H9 (cell line): Measurements from ENCODE around the gene RSBN1. TPM values are rescaled to one million over a fixed set of nuclear protein-coding genes. Genes with fewer than 3 reads are reported as not detected.

ENCODE experiments used
- DNase-seq: peaks from one replicate; pipeline ENCODE4 v3.0.0-alpha.2; 2017
- H2AFZ ChIP-seq: one replicate; pipeline ENCODE4 v1.6.1; 2013; ENCODE audit warnings: mild to moderate bottlenecking, low read length, control low read depth, moderate library complexity
- H2AK5ac ChIP-seq: 2 replicates; pipeline ENCODE4 v1.6.1; 2013; ENCODE audit warnings: low read length, control low read depth, mixed read lengths; ENCODE audit not compliant: insufficient read length
- H2BK120ac ChIP-seq: one replicate; pipeline ENCODE4 v1.6.1; 2013; ENCODE audit warnings: low read depth, mild to moderate bottlenecking, low read length, control low read depth, inconsistent platforms; ENCODE audit not compliant: poor library complexity, severe bottlenecking
- H2BK12ac ChIP-seq: 2 replicates; pipeline ENCODE4 v1.6.1; 2013; ENCODE audit warnings: low read length, control low read depth, mixed read lengths, low read depth; ENCODE audit not compliant: insufficient read length
- H2BK15ac ChIP-seq: 2 replicates; pipeline ENCODE4 v1.6.1; 2013; ENCODE audit warnings: low read depth, low read length, control low read depth
- H2BK20ac ChIP-seq: one replicate; pipeline ENCODE4 v1.6.1; 2013; ENCODE audit warnings: low read depth, mild to moderate bottlenecking, low read length, control low read depth, inconsistent platforms; ENCODE audit not compliant: poor library complexity, severe bottlenecking
- H2BK5ac ChIP-seq: 2 replicates; pipeline ENCODE4 v1.6.1; 2013; ENCODE audit warnings: low read length, control low read depth, mixed read lengths; ENCODE audit not compliant: insufficient read length
- H3K14ac ChIP-seq: 2 replicates; pipeline ENCODE4 v1.6.1; 2013; ENCODE audit warnings: low read length, control low read depth; ENCODE audit not compliant: insufficient read depth
- H3K18ac ChIP-seq: 2 replicates; pipeline ENCODE4 v1.6.1; 2013; ENCODE audit warnings: low read depth, mild to moderate bottlenecking, mixed read lengths, low read length, control low read depth; ENCODE audit not compliant: insufficient read length
- H3K23ac ChIP-seq: 2 replicates; pipeline ENCODE4 v1.6.1; 2013; ENCODE audit warnings: low read length, control low read depth, mixed read lengths, low read depth; ENCODE audit not compliant: insufficient read length
- H3K23me2 ChIP-seq: 2 replicates; pipeline ENCODE4 v1.6.1; 2013; ENCODE audit warnings: low read depth, mild to moderate bottlenecking, mixed read lengths, low read length, control low read depth; ENCODE audit not compliant: insufficient read length, poor library complexity, severe bottlenecking
- H3K27ac ChIP-seq: 2 replicates; pipeline ENCODE4 v1.5.1; 2013; ENCODE audit warnings: low read length, control low read depth, mixed read lengths, low read depth; ENCODE audit not compliant: insufficient read length
- H3K27me3 ChIP-seq: 2 replicates; pipeline ENCODE4 v1.6.1; 2013; ENCODE audit warnings: low read length, control low read depth, inconsistent platforms; ENCODE audit not compliant: insufficient read depth
- H3K4ac ChIP-seq: 2 replicates; pipeline ENCODE4 v1.6.1; 2013; ENCODE audit warnings: low read depth, mild to moderate bottlenecking, control low read depth, inconsistent platforms, low read length, moderate library complexity
- H3K4me1 ChIP-seq: 2 replicates; pipeline ENCODE4 v1.6.1; 2013; ENCODE audit warnings: low read length, control low read depth, inconsistent platforms; ENCODE audit not compliant: insufficient read depth
- H3K4me2 ChIP-seq: 2 replicates; pipeline ENCODE4 v1.6.1; 2013; ENCODE audit warnings: low read length, control low read depth, mixed read lengths; ENCODE audit not compliant: insufficient read length, insufficient read depth
- H3K56ac ChIP-seq: 2 replicates; pipeline ENCODE4 v1.6.1; 2013; ENCODE audit warnings: low read depth, mild to moderate bottlenecking, mixed read lengths, low read length, control low read depth; ENCODE audit not compliant: insufficient read length
- H3K79me1 ChIP-seq: 2 replicates; pipeline ENCODE4 v1.6.1; 2013; ENCODE audit warnings: low read depth, mild to moderate bottlenecking, moderate library complexity, low read length, control low read depth, inconsistent platforms; ENCODE audit not compliant: insufficient read depth, poor library complexity, severe bottlenecking
- H3K79me2 ChIP-seq: 2 replicates; pipeline ENCODE4 v1.6.1; 2013; ENCODE audit warnings: low read length, control low read depth, inconsistent platforms; ENCODE audit not compliant: insufficient read depth
- H3K9ac ChIP-seq: 2 replicates; pipeline ENCODE4 v1.6.1; 2013; ENCODE audit warnings: low read length, control low read depth, mixed read lengths; ENCODE audit not compliant: insufficient read length; ENCODE audit errors: extremely low read depth
- H3K9me3 ChIP-seq: one replicate; pipeline ENCODE4 v1.6.1; 2013; ENCODE audit warnings: low read depth, low read length, inconsistent platforms; ENCODE audit not compliant: control insufficient read depth
- H3T11ph ChIP-seq: one replicate; pipeline ENCODE4 v1.6.1; 2013; ENCODE audit warnings: mild to moderate bottlenecking, low read length, control low read depth, inconsistent platforms
- H4K20me1 ChIP-seq: one replicate; pipeline ENCODE4 v1.6.1; 2013; ENCODE audit not compliant: control insufficient read depth, insufficient read length, insufficient read depth
- H4K5ac ChIP-seq: 2 replicates; pipeline ENCODE4 v1.6.1; 2013; ENCODE audit warnings: low read depth, mild to moderate bottlenecking, mixed read lengths, low read length, control low read depth; ENCODE audit not compliant: insufficient read length
- H4K8ac ChIP-seq: replicated peaks from 2 replicates; pipeline ENCODE4 v1.6.1; 2013; ENCODE audit warnings: low read length, control low read depth, mixed read lengths, low read depth; ENCODE audit not compliant: insufficient read length
- H4K91ac ChIP-seq: 2 replicates; pipeline ENCODE4 v1.6.1; 2013; ENCODE audit warnings: low read depth, mild to moderate bottlenecking, moderate library complexity, mixed read lengths, low read length, control low read depth; ENCODE audit not compliant: insufficient read length
- H3K27ac Mint-ChIP-seq, 3 experiments: 2 replicates in 2 of 3; 3 replicates in 1 of 3; pipeline ENCODE4 v1.8.0; 2020 to 2021; ENCODE audit warnings: mixed read lengths in 3 of 3, mild to moderate bottlenecking in 1 of 3, moderate library complexity in 1 of 3
- H3K27me3 Mint-ChIP-seq: 2 replicates; pipeline ENCODE4 v1.8.0; 2021; ENCODE audit warnings: low read depth, mild to moderate bottlenecking, moderate library complexity, mixed read lengths
- H3K36me3 Mint-ChIP-seq, 3 experiments: 2 replicates in 2 of 3; 3 replicates in 1 of 3; pipeline ENCODE4 v1.8.0; 2020 to 2021; ENCODE audit warnings: low read depth in 3 of 3, mixed read lengths in 3 of 3; ENCODE audit not compliant: insufficient read depth in 1 of 3
- H3K4me1 Mint-ChIP-seq, 2 experiments: 2 replicates each; pipeline ENCODE4 v1.8.0; 2020; ENCODE audit warnings: mixed read lengths in 2 of 2
- H3K4me3 Mint-ChIP-seq, 2 experiments: 2 replicates in 1 of 2; 3 replicates in 1 of 2; pipeline ENCODE4 v1.8.0; 2020 to 2021; ENCODE audit warnings: mild to moderate bottlenecking in 2 of 2, mixed read lengths in 2 of 2, moderate library complexity in 1 of 2
- H3K9me3 Mint-ChIP-seq, 2 experiments: 2 replicates in 1 of 2; 3 replicates in 1 of 2; pipeline ENCODE4 v1.8.0; 2020; ENCODE audit warnings: mild to moderate bottlenecking in 2 of 2, mixed read lengths in 2 of 2, moderate library complexity in 1 of 2
- CTCF ChIP-seq: fragments of 200-600 bp; sonication (generic); conservative IDR thresholded peaks from 3 replicates; pipeline ENCODE4 v1.8.0; 2021; ENCODE audit warnings: antibody characterized with exemption, mild to moderate bottlenecking
- WGBS: extraction: QIAGEN DNeasy Blood & Tissue Kit; methylation state at CpG from one replicate; pipeline ENCODE4 v1.1.7; 2013; ENCODE audit warnings: missing lambda C conversion rate, low lambda C conversion rate, mixed read lengths; ENCODE audit not compliant: insufficient read length; ENCODE audit errors: extremely low coverage; 5-methylcytosine and 5-hydroxymethylcytosine counted together
- total RNA-seq: library from RNA; stranded (reverse); gene quantifications from 2 replicates; pipeline ENCODE4 v1.2.1, GENCODE V29; 2021

The RSBN1 gene
- total RNA-seq, 1 experiment from 2014 or later, result 11.0 TPM

GRCh38 chr1:113759333-113760101 lies 52.8 kb downstream of the RSBN1 start, which contains the start of gene PHTF1:
Gene PHTF1 (minus strand): TSS chr1:113759486. CDS start chr1:113758703, 783 bp downstream.
- peak within 1 kb of the TSS; percentile 71 for H2BK5ac ChIP-seq
- peak within 1 kb of the TSS; percentile 98 to 99 (median 99) for H3K27ac Mint-ChIP-seq
- no peak within 1 kb of the TSS for H2BK20ac ChIP-seq
- H4K91ac ChIP-seq, result no peak within 1 kb of the TSS
- H3T11ph ChIP-seq, result no peak within 1 kb of the TSS
- peaks cover 6 to 22% (median 18%) of the 10 kb centered on the region in 3 experiments; a peak in 6 of 7 replicates for H3K36me3 Mint-ChIP-seq
- H3K9ac ChIP-seq, result peak within 1 kb of the TSS; percentile 86
- H3K27me3 ChIP-seq, result no peaks in the 10 kb centered on the region
- H3K4me2 ChIP-seq, result peak within 1 kb of the TSS; percentile 97
- no peak within 1 kb of the TSS for H3K56ac ChIP-seq
- no peaks in the 10 kb centered on the region; the same call in 1 of the 2 replicates for H3K27me3 Mint-ChIP-seq
- no peak within 1 kb of the TSS for H2BK120ac ChIP-seq
- no CpG with 5 or more reads among the region's 47 CpGs for WGBS
- H3K4me3 Mint-ChIP-seq, result peak within 1 kb of the TSS; percentile 87 to 93
- no peaks in the 10 kb centered on the region for H3K9me3 ChIP-seq
- H3K23ac ChIP-seq, result no peak within 1 kb of the TSS
- H2AK5ac ChIP-seq, result no peak within 1 kb of the TSS
- H3K18ac ChIP-seq, result peak within 1 kb of the TSS; percentile 90
- peak within 1 kb of the TSS; percentile 77 for H4K5ac ChIP-seq
- no peak within 1 kb of the TSS; the same call in 1 of the 2 replicates for H3K4ac ChIP-seq
- no peak for TF ChIP-seq CTCF
- H2BK12ac ChIP-seq, result peak within 1 kb of the TSS; percentile 58
- peak; percentile 82 for DNase-seq
- no peaks in the 10 kb centered on the region for H3K79me1 ChIP-seq
- H2BK15ac ChIP-seq, result no peak within 1 kb of the TSS
- H4K20me1 ChIP-seq, result no peaks in the 10 kb centered on the region
- peaks cover 13% of the 10 kb centered on the region for H3K23me2 ChIP-seq
- peak within 1 kb of the TSS; percentile 5 for H2AFZ ChIP-seq
- peak within 1 kb of the TSS; percentile 91 for H3K14ac ChIP-seq
- no peaks in the 10 kb centered on the region for H3K9me3 Mint-ChIP-seq
- peak within 1 kb of the TSS; percentile 96 for H3K27ac ChIP-seq
- no peaks in the 10 kb centered on the region for H3K79me2 ChIP-seq
- no peak within 1 kb of the TSS for H4K8ac ChIP-seq
- H3K4me1 ChIP-seq, result no peaks in the 10 kb centered on the region
- H3K4me1 Mint-ChIP-seq, result peaks cover 26 to 31% of the 10 kb centered on the region in 2 experiments
